NCI-H1092 (cell line): ENCODE measurements around the gene ZNF211.

ENCODE experiments used
- DNase-seq: peaks from one replicate; lab custom pipeline; 2025; lab: John Stamatoyannopoulos, UW

ZNF211 gene

GRCh38 chr19:57632987-57633831, at the start of gene ZNF211:
Gene ZNF211 (plus strand): TSS chr19:57633168. CDS start chr19:57633347, 179 bp downstream.
- DNase-seq = peak; percentile 85

- DNase-seq = peak; percentile 85
Observed at GRCh38 chr19:57583521-57584416, 49.2 kb upstream of the ZNF211 start, which contains the start of gene ZIK1. Gene ZIK1 (plus strand): TSS chr19:57584145. CDS start chr19:57584357, 212 bp downstream.

GRCh38 chr19:57587529-57587928, 45.4 kb upstream of the ZNF211 start:
- no peak for DNase-seq

- DNase-seq = no peak
Observed at GRCh38 chr19:57599377-57599760, 33.6 kb upstream of the ZNF211 start.

GRCh38 chr19:57599761-57600383, 33.1 kb upstream of the ZNF211 start, which contains the start of gene ZNF530:
Gene ZNF530 (plus strand): TSS chr19:57599885. CDS start chr19:57604346, 4,461 bp downstream.
- DNase-seq = peak; percentile 85

- DNase-seq = no peak
Observed at GRCh38 chr19:57606931-57607330, 26.0 kb upstream of the ZNF211 start.

- no peak for DNase-seq
Observed at GRCh38 chr19:57611113-57611512, 21.9 kb upstream of the ZNF211 start.

- DNase-seq = peak; percentile 82
Observed at GRCh38 chr19:57613941-57614743, 18.8 kb upstream of the ZNF211 start, which contains the start of gene ZNF134. Gene ZNF134 (plus strand): TSS chr19:57614242. CDS start chr19:57619469, 5,227 bp downstream.

GRCh38 chr19:57615346-57615745, 17.6 kb upstream of the ZNF211 start:
- no peak for DNase-seq

GRCh38 chr19:57620673-57621348, 12.2 kb upstream of the ZNF211 start:
- DNase-seq = no peak

GRCh38 chr19:57623091-57623490, 9.9 kb upstream of the ZNF211 start:
- no peak for DNase-seq

GRCh38 chr19:57633832-57634131, 814 bp downstream of the ZNF211 start:
- DNase-seq = no peak

- no peak for DNase-seq
Observed at GRCh38 chr19:57637379-57637778, 4.4 kb downstream of the ZNF211 start.

GRCh38 chr19:57641715-57642234, 8.8 kb downstream of the ZNF211 start:
- DNase-seq = no peak

GRCh38 chr19:57642396-57643046, 9.6 kb downstream of the ZNF211 start:
- DNase-seq = no peak

- no peak for DNase-seq
Observed at GRCh38 chr19:57643734-57644133, 10.8 kb downstream of the ZNF211 start.

- peak; percentile 8 for DNase-seq
Observed at GRCh38 chr19:57648331-57649003, 15.5 kb downstream of the ZNF211 start.

- DNase-seq = no peak
Observed at GRCh38 chr19:57651654-57651996, 18.7 kb downstream of the ZNF211 start.

- DNase-seq = no peak
Observed at GRCh38 chr19:57653689-57654088, 20.7 kb downstream of the ZNF211 start.

GRCh38 chr19:57655443-57655842, 22.5 kb downstream of the ZNF211 start:
- DNase-seq = no peak
